ENCODE measurements around the gene GATAD2A. TPM values are rescaled to one million over a fixed set of nuclear protein-coding genes. Genes with fewer than 3 reads are reported as not detected.

The GATAD2A gene
- total and polyA plus RNA-seq, 2 of the 8 experiments (the other 6 are each of a cell fraction or from before 2014, with no cell fraction given) = 38.4 to 205 TPM

GRCh38 chr19:19447536-19448237 lies 42.2 kb downstream of the GATAD2A start:
- POLR2A ChIA-PET (ENCODE audit: partially characterized antibody) = interaction anchor here (1.0 to 1.2 kb wide), 2 partner anchors 13 to 14 kb away, joined by 3 read pairs; no protein-coding TSS in a partner anchor
- H3K36me3 ChIP-seq (ENCODE audit: control insufficient read depth in 2 of 4, insufficient read depth in 4 of 4, low read length in 3 of 4) = no peaks in the 10 kb centered on the region; a peak in 1 of 8 replicates
- FAIRE-seq = no peak
- TF ChIP-seq EZH2 (IDR thresholded peaks at IDR 0.05; ENCODE audit: low read depth, low read length, severe bottlenecking) (no peak), SP2 (IDR thresholded peaks at IDR 0.05; ENCODE audit: low read length) (no peak), CEBPB (IDR thresholded peaks at IDR 0.05; ENCODE audit: low read depth, low read length) (no peak), MAFK (IDR thresholded peaks at IDR 0.05; ENCODE audit: low read depth, low read length) (no peak), GABPA (IDR thresholded peaks at IDR 0.05; ENCODE audit: borderline replicate concordance, insufficient read depth, low read length) (no peak), PHF8 (conservative IDR thresholded peaks at IDR 0.05; ENCODE audit: low read depth, low read length) (no peak), KDM4A (IDR thresholded peaks at IDR 0.05; ENCODE audit: low read depth, low read length, severe bottlenecking) (no peak)

More at GRCh38 chr19:19447536-19448237, 42.2 kb downstream of the GATAD2A start:
- H3K9me3 ChIP-seq (ENCODE audit: insufficient read depth in 2 of 2, low read depth in 1 of 2, low read length in 1 of 2) = no peaks in the 10 kb centered on the region
- no peak overlapping the region for H2AFZ ChIP-seq (ENCODE audit: low read length)
- peak overlapping the region; percentile 71 for H3K18ac ChIP-seq (ENCODE audit: extremely low read depth, low read length)
- no peak overlapping the region for H3K23ac ChIP-seq (ENCODE audit: insufficient read length)
- H3K56ac ChIP-seq (replicated peaks; ENCODE audit: insufficient read length, low read depth, low read length) = no peak overlapping the region
- H2AK5ac ChIP-seq (ENCODE audit: low read depth, low read length) = no peak overlapping the region
- H3K9ac ChIP-seq (replicated peaks in 1 of 4; ENCODE audit: extremely low read depth in 1 of 4, low read depth in 3 of 4, low read length in 3 of 4) = no peak overlapping the region
- peaks cover 41 to 64% of the 10 kb centered on the region in 2 experiments for H4K20me1 ChIP-seq (replicated peaks in 1 of 2; ENCODE audit: control insufficient read depth in 1 of 2, insufficient read depth in 2 of 2, low read length in 2 of 2)
- no peak overlapping the region for H3K14ac ChIP-seq (ENCODE audit: insufficient read length)
- peak overlapping the region; percentile 83 for H4K91ac ChIP-seq (replicated peaks; ENCODE audit: insufficient read length, low read length)
- no peak overlapping the region for H2BK20ac ChIP-seq (ENCODE audit: low read length)
- H2BK5ac ChIP-seq (ENCODE audit: low read depth, low read length) = no peak overlapping the region
- CTCF ChIA-PET (ENCODE audit: partially characterized antibody) = interaction anchor here (1.2 kb wide), 1 partner anchor 10 kb away, joined by 3 read pairs; no protein-coding TSS in a partner anchor
- H3K4me2 ChIP-seq (ENCODE audit: insufficient read depth in 1 of 2, low read depth in 2 of 2, low read length in 2 of 2) = no peak overlapping the region
- no peak overlapping the region for H4K8ac ChIP-seq (ENCODE audit: extremely low read depth, insufficient read depth, low read length)
- H3K79me2 ChIP-seq (ENCODE audit: control insufficient read depth in 1 of 2, insufficient read depth in 2 of 2, low read length in 2 of 2) = peaks cover 66 to 100% of the 10 kb centered on the region in 2 experiments
- no peaks in the 10 kb centered on the region for H3K27me3 ChIP-seq (replicated peaks in 1 of 4; ENCODE audit: control insufficient read depth in 3 of 4, extremely low read depth in 1 of 4, insufficient read depth in 3 of 4, low read length in 3 of 4)
- peaks cover 7 to 18% (median 12%) of the 10 kb centered on the region in 4 experiments for H3K4me1 ChIP-seq (replicated peaks in 1 of 4; ENCODE audit: control insufficient read depth in 3 of 4, insufficient read depth in 4 of 4, low read length in 3 of 4)
- H3K4ac ChIP-seq (replicated peaks; ENCODE audit: insufficient read length, low read depth, low read length) = no peak overlapping the region
- H4K5ac ChIP-seq (ENCODE audit: insufficient read length, low read depth, low read length) = no peak overlapping the region
- H3K79me1 ChIP-seq (ENCODE audit: low read depth, low read length) = peaks cover 48% of the 10 kb centered on the region
- H3K4me3 ChIP-seq (ENCODE audit: extremely low read depth in 1 of 4, insufficient read depth in 2 of 4, low read depth in 3 of 4, low read length in 4 of 4) = no peak overlapping the region
- no peaks in the 10 kb centered on the region for H3K23me2 ChIP-seq (ENCODE audit: low read depth, low read length)
- H2BK15ac ChIP-seq (ENCODE audit: low read length) = no peak overlapping the region
- H2BK120ac ChIP-seq (replicated peaks; ENCODE audit: low read depth, low read length) = no peak overlapping the region
- WGBS, 2 experiments (ENCODE audit: extremely low coverage in 1 of 2, insufficient coverage in 1 of 2, insufficient read length in 1 of 2, insufficient replicate concordance in 2 of 2, low coverage in 1 of 2, low lambda C conversion rate in 2 of 2, missing lambda C conversion rate in 1 of 2) = 80% methylated on average over 15 of the region's 15 CpGs; no CpG with 5 or more reads in 1 of the 2 experiments
- DNase-seq (ENCODE audit: low read depth in 1 of 2, low spot score in 2 of 2) = no peak
- no peak overlapping the region for H3K27ac ChIP-seq (ENCODE audit: low read depth, low read length)
- H2BK12ac ChIP-seq (ENCODE audit: low read depth, low read length) = peak overlapping the region; percentile 60; the same call in 1 of the 2 replicates

All from H1 (cell line).